Hepatocyte (in vitro differentiated cells): Measurements from ENCODE around the gene P2RX1. TPM values are rescaled to one million over a fixed set of nuclear protein-coding genes. Genes with fewer than 3 reads are reported as not detected.

Experiments used
- DNase-seq: peaks from one replicate; pipeline ENCODE4 v3.0.0-alpha.2; 2016; ENCODE audit warnings: low spot score
- H2AFZ ChIP-seq: fragments of 200-600 bp; sonication (generic); 2 replicates; pipeline ENCODE4 v1.6.0; 2016; ENCODE audit warnings: antibody characterized with exemption, mild to moderate bottlenecking
- H3K27ac ChIP-seq: fragments of 200-600 bp; sonication (generic); 2 replicates; pipeline ENCODE4 v1.5.1; 2016; ENCODE audit warnings: mild to moderate bottlenecking
- H3K27me3 ChIP-seq: fragments of 200-600 bp; sonication (generic); 2 replicates; pipeline ENCODE4 v1.6.1; 2016
- H3K36me3 ChIP-seq: fragments of 200-600 bp; sonication (generic); replicated peaks from 2 replicates; pipeline ENCODE4 v1.5.1; 2016; ENCODE audit warnings: low read depth; ENCODE audit not compliant: insufficient read depth
- H3K4me1 ChIP-seq: fragments of 200-600 bp; sonication (generic); 2 replicates; pipeline ENCODE4 v1.5.1; 2016; ENCODE audit warnings: mild to moderate bottlenecking, moderate library complexity; ENCODE audit not compliant: insufficient read depth
- H3K4me2 ChIP-seq: fragments of 200-600 bp; sonication (generic); 2 replicates; pipeline ENCODE4 v1.6.0; 2016
- H3K4me3 ChIP-seq: fragments of 200-600 bp; sonication (generic); 2 replicates; pipeline ENCODE4 v1.5.1; 2016; ENCODE audit warnings: mild to moderate bottlenecking
- H3K79me2 ChIP-seq: fragments of 200-600 bp; sonication (generic); 2 replicates; pipeline ENCODE4 v1.6.0; 2017; ENCODE audit warnings: mild to moderate bottlenecking
- H3K9me2 ChIP-seq: fragments of 200-600 bp; sonication (generic); replicated peaks from 2 replicates; pipeline ENCODE4 v1.6.0; 2017; ENCODE audit warnings: mild to moderate bottlenecking; ENCODE audit not compliant: insufficient read depth
- H3K9me3 ChIP-seq: fragments of 200-600 bp; sonication (generic); 2 replicates; pipeline ENCODE4 v1.5.1; 2016; ENCODE audit warnings: low read depth, mild to moderate bottlenecking
- H4K20me1 ChIP-seq: fragments of 200-600 bp; sonication (generic); 2 replicates; pipeline ENCODE4 v1.6.0; 2016; ENCODE audit warnings: mild to moderate bottlenecking; ENCODE audit not compliant: insufficient read depth, poor library complexity, severe bottlenecking
- EZH2 ChIP-seq: fragments of 200-600 bp; sonication (generic); IDR thresholded peaks from 2 replicates; pipeline ENCODE4 v1.6.1; 2016; ENCODE audit warnings: antibody characterized with exemption, mild to moderate bottlenecking, borderline replicate concordance
- EZH2phosphoT487 ChIP-seq: fragments of 200-600 bp; sonication (generic); IDR thresholded peaks from one replicate; pipeline ENCODE4 v1.6.1; 2018; ENCODE audit warnings: antibody characterized with exemption, mild to moderate bottlenecking, low read depth, moderate library complexity; ENCODE audit not compliant: unreplicated experiment, severe bottlenecking
- WGBS: methylation state at CpG from one replicate; pipeline ENCODE4 v1.1.6; 2016; ENCODE audit warnings: low lambda C conversion rate; ENCODE audit errors: missing lambda C conversion rate; 5-methylcytosine and 5-hydroxymethylcytosine counted together
- polyA plus RNA-seq: library from polyadenylated mRNA; unstranded; fragments of >200 nt; fragmentation: Nextera tagmentation; extraction: Ambion mirVana; gene quantifications from 2 replicates; pipeline ENCODE4 v1.2.1, GENCODE V29; 2016
- total RNA-seq: library from RNA; depleted of rRNA; stranded (reverse); fragments of >200 nt; gene quantifications from 2 replicates; pipeline ENCODE4 v1.2.3, GENCODE V29; 2014
- TF ChIP-seq, protein P1 (sequence below): fragments of 200-600 bp; sonication (generic); IDR thresholded peaks from 2 replicates; pipeline ENCODE4 v1.5.1; 2016; ENCODE audit warnings: antibody characterized with exemption, mild to moderate bottlenecking; ENCODE audit not compliant: poor library complexity

The P2RX1 gene
- total RNA-seq (0.20 and 0.50 TPM in 2 replicates), polyA plus RNA-seq (1.8 and 2.3 TPM in 2 replicates)

DNA sequence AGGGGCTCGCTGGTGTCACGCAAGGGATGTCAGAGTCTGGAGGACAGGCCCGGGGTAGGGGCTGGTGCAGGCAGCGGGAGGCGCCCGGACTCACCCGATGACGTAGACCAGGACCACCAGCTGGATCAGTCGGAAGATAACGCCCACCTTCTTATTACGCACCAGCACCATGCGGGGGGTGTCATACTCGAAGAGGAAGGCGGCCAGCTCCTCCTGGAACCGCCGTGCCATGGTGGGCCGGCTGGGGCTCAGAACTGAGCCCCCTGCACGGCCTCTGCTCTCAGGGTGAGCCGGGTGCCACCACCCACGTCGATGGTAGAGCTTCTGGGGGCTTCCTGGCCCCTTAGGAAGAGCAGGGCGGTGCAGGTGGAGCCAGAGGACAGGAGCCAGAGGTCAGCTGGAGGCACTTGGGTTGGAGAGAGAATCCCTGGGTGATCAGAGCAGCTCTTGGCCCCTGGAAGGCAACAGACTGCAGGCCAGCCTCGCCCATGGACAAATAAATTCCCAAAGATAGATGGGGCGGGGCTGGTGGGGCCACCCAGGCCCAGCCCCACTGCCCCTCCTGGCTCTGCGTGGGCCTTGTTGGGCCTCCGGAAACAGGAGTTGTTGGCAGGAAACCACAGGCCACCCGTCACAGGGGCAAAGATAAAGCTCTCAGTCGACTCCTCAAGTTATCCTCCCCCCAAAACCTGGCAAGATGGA lies at the start of gene P2RX1:
Gene P2RX1 (minus strand): TSS at position 471 of the 702 bp plus-strand sequence. CDS start 240 bp downstream, at position 231.
- H3K4me1 ChIP-seq = peaks cover 17% of the 10 kb centered on the region

DNA sequence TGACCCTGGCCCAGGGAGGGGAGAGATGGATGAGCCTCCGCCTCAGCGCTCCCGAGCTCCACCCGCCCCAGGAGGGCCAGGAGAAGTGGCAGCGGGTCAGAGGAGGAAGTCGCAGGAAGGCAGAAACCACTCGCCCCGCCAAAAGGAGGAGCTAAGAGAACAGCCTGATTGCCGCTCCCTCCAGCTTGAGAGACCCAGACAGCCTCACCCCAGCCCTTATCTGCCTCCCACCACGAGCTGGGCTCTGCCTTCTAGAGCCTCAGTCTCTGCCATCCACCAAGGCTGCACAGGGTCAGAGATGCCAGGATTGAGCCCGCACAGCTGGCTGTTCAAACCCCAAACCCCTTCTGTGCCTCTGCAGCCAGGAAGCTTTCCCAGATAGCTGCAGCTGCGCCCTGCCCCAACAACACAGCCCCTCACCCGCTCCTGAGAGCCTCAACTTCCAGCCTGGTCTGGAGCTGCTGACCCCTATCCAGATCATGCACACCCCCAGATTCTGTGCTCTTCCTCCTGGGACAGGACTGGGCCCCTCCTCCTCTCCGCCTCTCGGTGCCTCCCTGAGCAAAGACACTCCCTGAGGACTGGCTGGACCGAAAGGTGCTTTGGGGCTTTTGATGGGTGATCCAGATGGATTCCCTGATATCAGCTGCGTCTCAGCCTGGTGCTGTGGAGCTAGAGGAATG lies 49.0 kb upstream of the P2RX1 start:
- H3K9me2 ChIP-seq = no peaks in the 10 kb centered on the region
- H3K4me3 ChIP-seq = peak overlapping the region; percentile 33
- peak; percentile 73 for DNase-seq
- peak overlapping the region; percentile 46 for H2AFZ ChIP-seq
- peaks cover 10% of the 10 kb centered on the region for H3K4me1 ChIP-seq
- H3K79me2 ChIP-seq = no peaks in the 10 kb centered on the region
- H3K27me3 ChIP-seq = peaks cover 30% of the 10 kb centered on the region
- WGBS = 32% methylated on average over 10 of the region's 17 CpGs
- H3K27ac ChIP-seq = peak overlapping the region; percentile 51
- H3K9me3 ChIP-seq = no peaks in the 10 kb centered on the region
- H3K36me3 ChIP-seq = no peaks in the 10 kb centered on the region
- TF ChIP-seq EZH2phosphoT487 (no peak), EZH2 (no peak)
- TF ChIP-seq, protein P1, sequence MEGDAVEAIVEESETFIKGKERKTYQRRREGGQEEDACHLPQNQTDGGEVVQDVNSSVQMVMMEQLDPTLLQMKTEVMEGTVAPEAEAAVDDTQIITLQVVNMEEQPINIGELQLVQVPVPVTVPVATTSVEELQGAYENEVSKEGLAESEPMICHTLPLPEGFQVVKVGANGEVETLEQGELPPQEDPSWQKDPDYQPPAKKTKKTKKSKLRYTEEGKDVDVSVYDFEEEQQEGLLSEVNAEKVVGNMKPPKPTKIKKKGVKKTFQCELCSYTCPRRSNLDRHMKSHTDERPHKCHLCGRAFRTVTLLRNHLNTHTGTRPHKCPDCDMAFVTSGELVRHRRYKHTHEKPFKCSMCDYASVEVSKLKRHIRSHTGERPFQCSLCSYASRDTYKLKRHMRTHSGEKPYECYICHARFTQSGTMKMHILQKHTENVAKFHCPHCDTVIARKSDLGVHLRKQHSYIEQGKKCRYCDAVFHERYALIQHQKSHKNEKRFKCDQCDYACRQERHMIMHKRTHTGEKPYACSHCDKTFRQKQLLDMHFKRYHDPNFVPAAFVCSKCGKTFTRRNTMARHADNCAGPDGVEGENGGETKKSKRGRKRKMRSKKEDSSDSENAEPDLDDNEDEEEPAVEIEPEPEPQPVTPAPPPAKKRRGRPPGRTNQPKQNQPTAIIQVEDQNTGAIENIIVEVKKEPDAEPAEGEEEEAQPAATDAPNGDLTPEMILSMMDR = no peak
- H3K4me2 ChIP-seq = peak overlapping the region; percentile 89
- H4K20me1 ChIP-seq = no peaks in the 10 kb centered on the region

More for the DNA sequence above, at the start of gene P2RX1:
- no peaks in the 10 kb centered on the region for H3K9me2 ChIP-seq
- no peak within 1 kb of the TSS for H3K4me3 ChIP-seq
- no peaks in the 10 kb centered on the region for H3K36me3 ChIP-seq
- H4K20me1 ChIP-seq = no peaks in the 10 kb centered on the region
- H3K79me2 ChIP-seq = no peaks in the 10 kb centered on the region
- no peak within 1 kb of the TSS for H3K27ac ChIP-seq
- 82% methylated on average over 27 of the region's 28 CpGs for WGBS
- no peaks in the 10 kb centered on the region for H3K27me3 ChIP-seq
- no peaks in the 10 kb centered on the region for H3K9me3 ChIP-seq
- no peak within 1 kb of the TSS for H2AFZ ChIP-seq
- DNase-seq = no peak
- H3K4me2 ChIP-seq = no peak within 1 kb of the TSS
- TF ChIP-seq EZH2 = no peak
- TF ChIP-seq, protein P1 = no peak
- TF ChIP-seq EZH2phosphoT487 = no peak

DNA sequence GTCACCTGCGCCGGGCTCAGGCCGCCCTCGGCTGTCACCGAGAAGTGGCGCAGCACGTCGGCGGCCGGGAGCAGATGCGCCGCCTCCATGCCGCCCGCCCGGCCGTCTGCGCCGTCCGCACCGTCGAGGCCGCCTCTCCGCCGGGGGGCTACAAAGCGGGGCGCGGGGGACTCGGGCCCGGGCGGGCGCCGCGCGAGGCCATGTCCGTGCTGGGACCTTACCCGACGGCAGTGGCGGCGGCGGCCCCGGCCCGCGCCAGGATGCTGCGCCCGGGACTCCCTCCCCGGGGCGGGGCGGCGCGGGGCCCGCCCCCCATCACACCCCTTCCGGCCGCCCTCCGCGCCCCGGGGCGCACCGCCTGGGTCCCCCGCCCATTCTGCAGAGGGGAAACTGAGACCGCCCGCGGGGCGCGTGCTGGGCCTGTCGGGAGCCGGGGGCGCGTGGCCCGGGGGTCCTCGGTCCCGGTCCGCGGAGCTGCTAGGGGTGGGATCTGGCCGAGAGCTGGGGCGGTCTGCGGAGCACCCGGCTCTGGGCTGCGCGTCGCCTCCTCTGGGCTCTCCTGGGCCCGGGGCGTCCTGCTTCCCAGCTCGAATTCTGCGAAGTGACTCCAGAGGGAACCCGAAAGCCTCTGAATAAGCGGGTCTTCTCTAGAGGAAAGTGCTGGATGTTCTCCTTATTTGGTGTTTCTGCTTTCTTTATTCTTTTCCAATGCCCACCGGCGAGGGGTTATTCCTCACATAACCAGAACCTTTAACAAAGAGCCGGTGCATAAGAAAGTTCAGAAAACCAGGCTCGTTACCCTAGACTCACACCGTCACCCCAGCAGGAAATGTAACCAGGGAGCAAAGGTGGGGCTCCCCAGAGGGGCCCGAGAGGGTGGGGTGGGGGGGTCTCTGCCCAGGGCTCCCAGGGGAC lies 48.2 kb upstream of the P2RX1 start, which contains the start of gene ATP2A3:
Gene ATP2A3 (minus strand): TSS at position 235 of the 915 bp plus-strand sequence. CDS start 146 bp downstream, at position 89.
- Histone ChIP-seq H3K4me2 (peak within 1 kb of the TSS; percentile 89), H3K27me3 (peaks cover 30% of the 10 kb centered on the region), H3K4me3 (peak within 1 kb of the TSS; percentile 33), H3K79me2 (no peaks in the 10 kb centered on the region), H2AFZ (peak within 1 kb of the TSS; percentile 46), H4K20me1 (no peaks in the 10 kb centered on the region), H3K9me3 (no peaks in the 10 kb centered on the region), H3K36me3 (no peaks in the 10 kb centered on the region), H3K4me1 (peaks cover 17% of the 10 kb centered on the region), H3K9me2 (no peaks in the 10 kb centered on the region), H3K27ac (peak within 1 kb of the TSS; percentile 51)
- TF ChIP-seq EZH2phosphoT487 (no peak), EZH2 (peak; percentile 71)
- 3% methylated on average over 25 of the region's 92 CpGs for WGBS
- DNase-seq = peak; percentile 45
